ENCODE measurements around the gene SLC35E2B. TPM values are rescaled to one million over a fixed set of nuclear protein-coding genes. Genes with fewer than 3 reads are reported as not detected.
A peak's percentile ranks its signal among the peaks of the same experiment; 100 is the strongest.

SLC35E2B gene
- total RNA-seq, 1 donor from 2014 or later = 15.7 TPM

GRCh38 chr1:1629430-1630190, 63.0 kb downstream of the SLC35E2B start:
- H3K27ac ChIP-seq (ENCODE audit: low read depth, low read length) = no peak overlapping the region
- H3K4me1 ChIP-seq (ENCODE audit: control insufficient read depth in 3 of 3, insufficient read depth in 3 of 3, low read length in 3 of 3) = peaks cover 0 to 3% (median 3%) of the 10 kb centered on the region in 3 donors
- H3K36me3 ChIP-seq (ENCODE audit: control insufficient read depth in 3 of 3, insufficient read depth in 3 of 3, low read length in 3 of 3) = peaks cover 12 to 31% (median 24%) of the 10 kb centered on the region in 3 donors
- no peak overlapping the region for H3K4me3 ChIP-seq (ENCODE audit: low read length in 3 of 3)
- no peaks in the 10 kb centered on the region for H3K9me3 ChIP-seq (ENCODE audit: control insufficient read depth in 3 of 3, low read length in 3 of 3)
- H3K27me3 ChIP-seq (ENCODE audit: control insufficient read depth in 3 of 3, insufficient read depth in 3 of 3, low read length in 3 of 3) = peaks cover 0 to 4% (median 0%) of the 10 kb centered on the region in 3 donors
- no peak overlapping the region for H3K9ac ChIP-seq (ENCODE audit: low read depth in 1 of 3, low read length in 3 of 3)

GRCh38 chr1:1628754-1629429, 63.7 kb downstream of the SLC35E2B start:
- peaks cover 0 to 4% (median 0%) of the 10 kb centered on the region in 3 donors for H3K27me3 ChIP-seq (ENCODE audit: control insufficient read depth in 3 of 3, insufficient read depth in 3 of 3, low read length in 3 of 3)
- H3K9me3 ChIP-seq (ENCODE audit: control insufficient read depth in 3 of 3, low read length in 3 of 3) = no peaks in the 10 kb centered on the region
- no peak overlapping the region for H3K9ac ChIP-seq (ENCODE audit: low read depth in 1 of 3, low read length in 3 of 3)
- H3K4me1 ChIP-seq (ENCODE audit: control insufficient read depth in 3 of 3, insufficient read depth in 3 of 3, low read length in 3 of 3) = peaks cover 3 to 10% (median 7%) of the 10 kb centered on the region in 3 donors
- H3K27ac ChIP-seq (ENCODE audit: low read depth, low read length) = no peak overlapping the region
- no peak overlapping the region for H3K4me3 ChIP-seq (ENCODE audit: low read length in 3 of 3)
- H3K36me3 ChIP-seq (ENCODE audit: control insufficient read depth in 3 of 3, insufficient read depth in 3 of 3, low read length in 3 of 3) = peaks cover 17 to 37% (median 32%) of the 10 kb centered on the region in 3 donors

- Histone ChIP-seq H3K9me3 (ENCODE audit: control insufficient read depth in 3 of 3, low read length in 3 of 3) (no peaks in the 10 kb centered on the region), H3K36me3 (ENCODE audit: control insufficient read depth in 3 of 3, insufficient read depth in 3 of 3, low read length in 3 of 3) (peaks cover 19 to 39% (median 34%) of the 10 kb centered on the region in 3 donors), H3K27me3 (ENCODE audit: control insufficient read depth in 3 of 3, insufficient read depth in 3 of 3, low read length in 3 of 3) (peaks cover 0 to 4% (median 0%) of the 10 kb centered on the region in 3 donors), H3K27ac (ENCODE audit: low read depth, low read length) (no peak overlapping the region), H3K4me1 (ENCODE audit: control insufficient read depth in 3 of 3, insufficient read depth in 3 of 3, low read length in 3 of 3) (peaks cover 5 to 16% (median 13%) of the 10 kb centered on the region in 3 donors), H3K9ac (ENCODE audit: low read depth in 1 of 3, low read length in 3 of 3) (no peak overlapping the region), H3K4me3 (ENCODE audit: low read length in 3 of 3) (no peak overlapping the region)
Measured at GRCh38 chr1:1627829-1628753, 64.5 kb downstream of the SLC35E2B start.

- Histone ChIP-seq H3K9ac (ENCODE audit: low read depth in 1 of 3, low read length in 3 of 3) (no peak overlapping the region), H3K27me3 (ENCODE audit: control insufficient read depth in 3 of 3, insufficient read depth in 3 of 3, low read length in 3 of 3) (peaks cover 0 to 4% (median 0%) of the 10 kb centered on the region in 3 donors), H3K36me3 (ENCODE audit: control insufficient read depth in 3 of 3, insufficient read depth in 3 of 3, low read length in 3 of 3) (peaks cover 19 to 39% (median 34%) of the 10 kb centered on the region in 3 donors), H3K4me3 (ENCODE audit: low read length in 3 of 3) (no peak overlapping the region), H3K9me3 (ENCODE audit: control insufficient read depth in 3 of 3, low read length in 3 of 3) (no peaks in the 10 kb centered on the region), H3K4me1 (ENCODE audit: control insufficient read depth in 3 of 3, insufficient read depth in 3 of 3, low read length in 3 of 3) (peaks cover 12 to 24% (median 21%) of the 10 kb centered on the region in 3 donors), H3K27ac (ENCODE audit: low read depth, low read length) (no peak overlapping the region)
Measured at GRCh38 chr1:1627261-1627828, 65.2 kb downstream of the SLC35E2B start.

- no peaks in the 10 kb centered on the region for H3K27me3 ChIP-seq (ENCODE audit: control insufficient read depth in 3 of 3, insufficient read depth in 3 of 3, low read length in 3 of 3)
- H3K27ac ChIP-seq (ENCODE audit: low read depth, low read length) = no peak overlapping the region
- H3K4me1 ChIP-seq (ENCODE audit: control insufficient read depth in 3 of 3, insufficient read depth in 3 of 3, low read length in 3 of 3) = peaks cover 18 to 29% (median 29%) of the 10 kb centered on the region in 3 donors
- no peaks in the 10 kb centered on the region for H3K9me3 ChIP-seq (ENCODE audit: control insufficient read depth in 3 of 3, low read length in 3 of 3)
- no peak overlapping the region for H3K4me3 ChIP-seq (ENCODE audit: low read length in 3 of 3)
- H3K36me3 ChIP-seq (ENCODE audit: control insufficient read depth in 3 of 3, insufficient read depth in 3 of 3, low read length in 3 of 3) = peaks cover 19 to 39% (median 34%) of the 10 kb centered on the region in 3 donors
- H3K9ac ChIP-seq (ENCODE audit: low read depth in 1 of 3, low read length in 3 of 3) = no peak overlapping the region
Measured at GRCh38 chr1:1626207-1627141, 66.1 kb downstream of the SLC35E2B start.

GRCh38 chr1:1625824-1626206, 66.8 kb downstream of the SLC35E2B start:
- Histone ChIP-seq H3K4me1 (ENCODE audit: control insufficient read depth in 3 of 3, insufficient read depth in 3 of 3, low read length in 3 of 3) (peaks cover 25 to 36% (median 36%) of the 10 kb centered on the region in 3 donors), H3K4me3 (ENCODE audit: low read length in 3 of 3) (no peak overlapping the region), H3K27me3 (ENCODE audit: control insufficient read depth in 3 of 3, insufficient read depth in 3 of 3, low read length in 3 of 3) (no peaks in the 10 kb centered on the region), H3K9me3 (ENCODE audit: control insufficient read depth in 3 of 3, low read length in 3 of 3) (no peaks in the 10 kb centered on the region), H3K36me3 (ENCODE audit: control insufficient read depth in 3 of 3, insufficient read depth in 3 of 3, low read length in 3 of 3) (peaks cover 19 to 39% (median 34%) of the 10 kb centered on the region in 3 donors), H3K9ac (ENCODE audit: low read depth in 1 of 3, low read length in 3 of 3) (no peak overlapping the region), H3K27ac (ENCODE audit: low read depth, low read length) (no peak overlapping the region)

- H3K27ac ChIP-seq (ENCODE audit: low read depth, low read length) = no peak overlapping the region
- H3K4me1 ChIP-seq (ENCODE audit: control insufficient read depth in 3 of 3, insufficient read depth in 3 of 3, low read length in 3 of 3) = peaks cover 29 to 40% (median 40%) of the 10 kb centered on the region in 3 donors
- H3K36me3 ChIP-seq (ENCODE audit: control insufficient read depth in 3 of 3, insufficient read depth in 3 of 3, low read length in 3 of 3) = peaks cover 19 to 39% (median 34%) of the 10 kb centered on the region in 3 donors
- H3K4me3 ChIP-seq (ENCODE audit: low read length in 3 of 3) = no peak overlapping the region
- H3K9me3 ChIP-seq (ENCODE audit: control insufficient read depth in 3 of 3, low read length in 3 of 3) = no peaks in the 10 kb centered on the region
- H3K9ac ChIP-seq (ENCODE audit: low read depth in 1 of 3, low read length in 3 of 3) = no peak overlapping the region
- no peaks in the 10 kb centered on the region for H3K27me3 ChIP-seq (ENCODE audit: control insufficient read depth in 3 of 3, insufficient read depth in 3 of 3, low read length in 3 of 3)
Measured at GRCh38 chr1:1625404-1625775, 67.2 kb downstream of the SLC35E2B start.

GRCh38 chr1:1624443-1625403, 67.9 kb downstream of the SLC35E2B start:
- Histone ChIP-seq H3K36me3 (ENCODE audit: control insufficient read depth in 3 of 3, insufficient read depth in 3 of 3, low read length in 3 of 3) (peaks cover 19 to 39% (median 34%) of the 10 kb centered on the region in 3 donors), H3K4me3 (ENCODE audit: low read length in 3 of 3) (no peak overlapping the region), H3K9ac (ENCODE audit: low read depth in 1 of 3, low read length in 3 of 3) (peak overlapping the region in 1 of 3 donors; percentile 16), H3K27me3 (ENCODE audit: control insufficient read depth in 3 of 3, insufficient read depth in 3 of 3, low read length in 3 of 3) (no peaks in the 10 kb centered on the region), H3K4me1 (ENCODE audit: control insufficient read depth in 3 of 3, insufficient read depth in 3 of 3, low read length in 3 of 3) (peaks cover 32 to 47% (median 47%) of the 10 kb centered on the region in 3 donors), H3K9me3 (ENCODE audit: control insufficient read depth in 3 of 3, low read length in 3 of 3) (no peaks in the 10 kb centered on the region), H3K27ac (ENCODE audit: low read depth, low read length) (no peak overlapping the region)

Measured in skeletal muscle tissue (tissue), 4 donors.